ENCODE measurements around the gene ITGB8.

- no peak for TF ChIP-seq CTCF (conservative IDR thresholded peaks at IDR 0.05)
- TF ChIP-seq ZFX (IDR thresholded peaks at IDR 0.05), result no peak
Measured at GRCh38 chr7:20424500-20424899, 93.8 kb downstream of the ITGB8 start.

All from C4-2B (cell line).